Left lung (tissue), 10 donors: Measurements from ENCODE around the gene CTSL. TPM values are rescaled to one million over a fixed set of nuclear protein-coding genes. Genes with fewer than 3 reads are reported as not detected.
A peak's percentile ranks its signal among the peaks of the same experiment; 100 is the strongest.

Experiments used
- ATAC-seq: fragments of 200-7000 bp; cut with Tn5 transposase; one replicate; pipeline ENCODE4 v1.9.1; 2020; ENCODE audit warnings: moderate library complexity
- DNase-seq, 4 donors: peaks; one replicate each; pipeline ENCODE4 v3.0.0-alpha.2; 2013 to 2020
- H3K27ac ChIP-seq, 2 donors: fragments of 200-600 bp; sonication (generic) in 1 of 2; one replicate each; pipeline versions ENCODE4 v1.5.0 to v1.8.0; 2020 to 2021
- H3K27me3 ChIP-seq, 2 donors: fragments of 200-600 bp; sonication (generic) in 1 of 2; one replicate each; pipeline versions ENCODE4 v1.5.0 to v1.8.0; 2020 to 2021
- H3K36me3 ChIP-seq, 2 donors: fragments of 200-600 bp; sonication (generic) in 1 of 2; one replicate each; pipeline versions ENCODE4 v1.5.0 to v1.8.0; 2020 to 2021
- H3K4me1 ChIP-seq, 2 donors: fragments of 200-600 bp; one replicate each; pipeline ENCODE4 v1.8.0; 2021
- H3K4me3 ChIP-seq, 2 donors: fragments of 200-600 bp; sonication (generic) in 1 of 2; one replicate each; pipeline versions ENCODE4 v1.5.0 to v1.8.0; 2020 to 2021; ENCODE audit warnings: mild to moderate bottlenecking in 1 of 2
- H3K9me3 ChIP-seq, 2 donors: fragments of 200-600 bp; sonication (generic) in 1 of 2; one replicate each; pipeline versions ENCODE4 v1.5.0 to v1.8.0; 2020 to 2021
- intact Hi-C, 2 donors: fragments of 100-400 bp; cut with DNase I; formaldehyde crosslinking; loops; one replicate each; pipeline versions ENCODE4 v1.11.2 to v1.14.2; 2022
- polyA plus RNA-seq, 6 donors: library from polyadenylated mRNA; unstranded; fragments of 120-200 nt; gene quantifications; one replicate each; pipeline ENCODE4 v1.2.1, GENCODE V29; 2013; ENCODE audit not compliant: insufficient read length in 6 of 6
- total RNA-seq, 2 donors: library from RNA; stranded (reverse); fragmentation: NEBNext Ultra II Directional; extraction: Animal tissue kit (Norgen Biotek cat#: 25700); gene quantifications; one replicate each; pipeline ENCODE4 v1.2.1, GENCODE V29; 2021
- TF ChIP-seq, protein P1 (sequence below), 2 donors: fragments of 200-600 bp; sonication (generic) in 1 of 2; IDR thresholded peaks; one replicate each; pipeline versions ENCODE4 v1.5.0 to v1.8.0; 2021; ENCODE audit warnings: antibody characterized with exemption in 2 of 2
- donor health status: DM: no; HTN: yes; CAD: no.
- donor health status: DM: no; HTN: no; CAD: no.

Gene CTSL
- total and polyA plus RNA-seq, 8 donors = 69.6 to 565 (median 75.1) TPM

DNA sequence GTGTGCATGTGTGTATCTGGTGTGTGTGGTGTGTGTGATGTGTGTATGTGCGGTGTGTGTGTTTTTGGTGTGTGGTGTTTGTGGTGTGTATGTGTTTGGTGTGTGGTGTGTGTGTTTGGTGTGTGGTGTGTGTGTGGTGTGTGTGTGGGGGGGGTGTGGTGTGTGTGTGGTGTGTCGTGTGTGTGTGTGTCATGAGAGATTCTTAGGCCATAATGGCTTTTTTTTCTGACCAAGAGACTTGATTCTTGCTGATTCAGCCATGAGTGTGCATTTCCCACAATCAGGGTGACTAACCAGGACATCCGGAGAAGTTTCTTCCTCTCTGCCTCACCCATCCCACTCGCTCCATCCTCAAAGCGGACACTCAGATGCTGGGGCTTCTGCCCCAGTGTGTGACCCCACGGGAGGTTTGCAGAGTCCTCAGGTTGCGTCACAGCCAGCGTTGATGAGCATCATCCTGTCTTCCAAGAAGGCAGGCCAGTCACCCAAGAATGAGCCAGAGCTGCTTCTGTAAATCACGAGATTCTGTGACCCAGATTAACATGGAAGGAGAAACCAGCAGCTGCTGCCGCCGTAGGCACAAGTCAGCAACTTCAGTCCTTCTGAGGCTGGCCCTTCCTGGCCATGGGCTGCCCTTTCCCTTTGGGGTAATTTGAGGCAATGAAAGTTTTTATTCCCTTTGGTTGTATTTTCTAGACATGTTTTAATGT lies 12.5 kb upstream of the CTSL start:
- H3K4me1 ChIP-seq = peaks cover 10 to 49% of the 10 kb centered on the region in 2 donors
- H3K27me3 ChIP-seq = no peaks in the 10 kb centered on the region
- intact Hi-C loops = no loop called here
- H3K27ac ChIP-seq = peak overlapping the region; percentile 81 to 82
- ATAC-seq (peak; percentile 87), DNase-seq (peak; percentile 57 to 92 (median 78))
- H3K4me3 ChIP-seq = no peak overlapping the region
- H3K36me3 ChIP-seq = peaks cover 0 to 6% of the 10 kb centered on the region in 2 donors
- TF ChIP-seq, protein P1, sequence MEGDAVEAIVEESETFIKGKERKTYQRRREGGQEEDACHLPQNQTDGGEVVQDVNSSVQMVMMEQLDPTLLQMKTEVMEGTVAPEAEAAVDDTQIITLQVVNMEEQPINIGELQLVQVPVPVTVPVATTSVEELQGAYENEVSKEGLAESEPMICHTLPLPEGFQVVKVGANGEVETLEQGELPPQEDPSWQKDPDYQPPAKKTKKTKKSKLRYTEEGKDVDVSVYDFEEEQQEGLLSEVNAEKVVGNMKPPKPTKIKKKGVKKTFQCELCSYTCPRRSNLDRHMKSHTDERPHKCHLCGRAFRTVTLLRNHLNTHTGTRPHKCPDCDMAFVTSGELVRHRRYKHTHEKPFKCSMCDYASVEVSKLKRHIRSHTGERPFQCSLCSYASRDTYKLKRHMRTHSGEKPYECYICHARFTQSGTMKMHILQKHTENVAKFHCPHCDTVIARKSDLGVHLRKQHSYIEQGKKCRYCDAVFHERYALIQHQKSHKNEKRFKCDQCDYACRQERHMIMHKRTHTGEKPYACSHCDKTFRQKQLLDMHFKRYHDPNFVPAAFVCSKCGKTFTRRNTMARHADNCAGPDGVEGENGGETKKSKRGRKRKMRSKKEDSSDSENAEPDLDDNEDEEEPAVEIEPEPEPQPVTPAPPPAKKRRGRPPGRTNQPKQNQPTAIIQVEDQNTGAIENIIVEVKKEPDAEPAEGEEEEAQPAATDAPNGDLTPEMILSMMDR (IDR thresholded peaks at IDR 0.05) = no peak
- H3K9me3 ChIP-seq = no peaks in the 10 kb centered on the region

DNA sequence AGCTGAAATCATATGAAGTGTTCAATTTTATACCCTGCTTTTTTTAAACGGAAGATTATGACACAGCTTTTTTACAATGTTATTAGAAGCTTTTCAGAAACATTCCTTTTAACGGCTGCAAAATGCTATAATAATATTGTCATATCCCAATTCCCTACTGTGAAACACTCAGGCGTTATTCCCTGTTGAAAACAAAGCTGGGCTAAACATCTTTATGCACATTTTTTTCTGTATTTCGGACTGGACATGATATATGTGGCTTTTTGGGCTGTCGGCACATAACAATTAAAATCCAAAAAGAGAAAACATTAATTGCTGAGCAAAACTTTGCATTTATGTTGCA lies 12.0 kb upstream of the CTSL start:
- ATAC-seq = no peak

DNA sequence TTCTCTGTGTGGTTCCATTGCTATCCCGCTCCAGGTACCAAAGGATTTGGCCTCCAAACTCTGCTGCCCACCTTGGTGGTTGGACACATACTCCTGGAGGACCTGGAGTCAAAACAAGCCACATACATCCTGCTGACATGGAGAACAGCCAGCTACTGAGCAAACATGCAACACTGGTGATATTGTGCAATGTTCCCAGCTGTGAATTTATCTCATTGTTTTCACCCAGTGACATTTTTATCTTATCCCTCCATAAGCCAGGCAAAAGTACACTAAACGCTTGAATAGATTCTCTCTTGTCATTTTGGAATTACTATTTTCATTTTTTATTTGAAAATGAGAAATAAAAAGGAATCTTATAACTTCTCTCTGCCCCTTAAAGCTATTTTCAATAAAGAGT lies 11.1 kb upstream of the CTSL start:
- H3K27ac ChIP-seq = peak overlapping the region; percentile 81 to 82
- no peaks in the 10 kb centered on the region for H3K9me3 ChIP-seq
- H3K4me3 ChIP-seq = no peak overlapping the region
- peak; percentile 15 for ATAC-seq
- H3K4me1 ChIP-seq = peaks cover 10 to 49% of the 10 kb centered on the region in 2 donors
- intact Hi-C loops = no loop called here
- no peaks in the 10 kb centered on the region for H3K36me3 ChIP-seq
- DNase-seq = peak in 2 of 4 donors; percentile 43 to 80
- H3K27me3 ChIP-seq = no peaks in the 10 kb centered on the region
- TF ChIP-seq, protein P1 (IDR thresholded peaks at IDR 0.05) = no peak

More for the DNA sequence above, 12.0 kb upstream of the CTSL start:
- peak overlapping the region; percentile 81 to 82 for H3K27ac ChIP-seq
- H3K4me1 ChIP-seq = peaks cover 10 to 49% of the 10 kb centered on the region in 2 donors
- no peak overlapping the region for H3K4me3 ChIP-seq
- no peak for DNase-seq
- TF ChIP-seq, protein P1 (IDR thresholded peaks at IDR 0.05) = no peak
- H3K9me3 ChIP-seq = no peaks in the 10 kb centered on the region
- peaks cover 0 to 5% of the 10 kb centered on the region in 2 donors for H3K36me3 ChIP-seq
- H3K27me3 ChIP-seq = no peaks in the 10 kb centered on the region
- intact Hi-C loops = no loop called here

DNA sequence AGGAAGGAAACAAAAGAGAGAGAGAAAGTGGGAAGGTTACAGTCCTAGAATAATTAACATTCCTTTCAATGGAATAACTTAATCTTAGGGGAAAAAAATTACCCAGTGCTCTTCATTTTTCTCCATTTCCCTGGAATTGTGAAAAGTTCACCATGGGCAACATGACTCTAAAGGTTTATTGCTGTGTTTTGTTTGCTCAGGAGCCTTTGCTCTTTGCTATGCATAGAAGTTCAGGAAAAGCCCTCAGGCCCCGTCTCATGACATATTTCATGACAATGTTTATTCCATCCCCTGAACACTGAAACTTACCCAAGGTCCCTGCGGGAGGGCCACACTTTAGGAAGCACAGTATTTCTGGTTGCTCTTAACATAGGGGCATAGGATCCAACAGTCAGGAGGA lies 9.8 kb upstream of the CTSL start:
- Histone ChIP-seq H3K27ac (no peak overlapping the region), H3K27me3 (no peaks in the 10 kb centered on the region), H3K9me3 (no peaks in the 10 kb centered on the region), H3K36me3 (no peaks in the 10 kb centered on the region), H3K4me1 (peaks cover 10 to 41% of the 10 kb centered on the region in 2 donors), H3K4me3 (no peak overlapping the region)
- intact Hi-C loops = no loop called here
- ATAC-seq (no peak), DNase-seq (no peak)
- TF ChIP-seq, protein P1 (IDR thresholded peaks at IDR 0.05) = no peak

DNA sequence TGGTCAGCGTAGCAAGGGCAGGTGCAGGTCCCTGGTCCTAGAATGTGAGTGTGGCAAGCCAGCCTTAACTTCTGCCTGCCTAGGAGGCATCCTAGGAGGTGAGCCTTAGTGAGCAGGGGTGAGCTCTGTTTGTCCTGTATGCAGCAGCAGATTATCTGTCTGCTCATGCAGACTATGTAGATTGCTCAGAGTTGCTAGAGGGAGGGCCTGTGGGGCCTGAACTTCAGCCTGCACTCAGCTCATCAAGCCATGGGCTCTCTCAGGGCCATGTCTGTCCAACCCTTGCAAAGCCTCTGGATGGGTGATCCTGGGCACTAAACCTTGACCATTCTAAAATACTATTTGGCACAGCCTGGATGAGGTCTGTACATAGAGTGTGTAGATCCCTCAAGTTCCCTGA lies 8.5 kb upstream of the CTSL start:
- no peak overlapping the region for H3K4me3 ChIP-seq
- TF ChIP-seq, protein P1 (IDR thresholded peaks at IDR 0.05) = no peak
- ATAC-seq = no peak
- no peaks in the 10 kb centered on the region for H3K36me3 ChIP-seq
- intact Hi-C loops = no loop called here
- no peak for DNase-seq
- H3K27ac ChIP-seq = no peak overlapping the region
- H3K4me1 ChIP-seq = peaks cover 3 to 28% of the 10 kb centered on the region in 2 donors
- H3K27me3 ChIP-seq = no peaks in the 10 kb centered on the region
- no peaks in the 10 kb centered on the region for H3K9me3 ChIP-seq
